ENCODE data around the gene LCA5L. TPM values are rescaled to one million over a fixed set of nuclear protein-coding genes. Genes with fewer than 3 reads are reported as not detected.

LCA5L gene
- total RNA-seq, 120 experiments from 2014 or later: 0.36 to 4.6 (median 1.6) TPM; not detected in 3

Small RNA genes lying within 50 kb of the gene (microRNA-seq; reads per million reads assigned to microRNA genes)
- gene MIR6508: 0 to 4.8 (median 0.59) reads per million in 43 experiments

Other genes with a start within 250 kb of the LCA5L start
- gene BRWD1, start 132.1 kb downstream of the LCA5L start, total RNA-seq: 100 to 1,000 TPM in 105 of 120 experiments, 10 to 100 TPM in 15; 78.6 to 146 (median 112) TPM
- gene HMGN1, start 96.7 kb downstream of the LCA5L start, total RNA-seq: 100 to 1,000 TPM in 15 of 120 experiments, 10 to 100 TPM in 105; 46.0 to 116 (median 78.8) TPM
- 10 to 100 TPM; 11.0 to 58.3 (median 20.8) TPM for gene SH3BGR, start 6.2 kb upstream of the LCA5L start, total RNA-seq
- 1 to 10 TPM; 1.4 to 6.9 (median 3.0) TPM for gene B3GALT5, start 167.2 kb upstream of the LCA5L start, total RNA-seq

Data from dorsolateral prefrontal cortex (tissue), 118 donors.